ENCODE measurements around the gene HOXB1.
"Not testable (repeated sequence)": the region's sequence is repeated elsewhere in the genome, so short reads cannot be mapped to it uniquely, and the experiment has no call there.

The HOXB1 gene

DNA sequence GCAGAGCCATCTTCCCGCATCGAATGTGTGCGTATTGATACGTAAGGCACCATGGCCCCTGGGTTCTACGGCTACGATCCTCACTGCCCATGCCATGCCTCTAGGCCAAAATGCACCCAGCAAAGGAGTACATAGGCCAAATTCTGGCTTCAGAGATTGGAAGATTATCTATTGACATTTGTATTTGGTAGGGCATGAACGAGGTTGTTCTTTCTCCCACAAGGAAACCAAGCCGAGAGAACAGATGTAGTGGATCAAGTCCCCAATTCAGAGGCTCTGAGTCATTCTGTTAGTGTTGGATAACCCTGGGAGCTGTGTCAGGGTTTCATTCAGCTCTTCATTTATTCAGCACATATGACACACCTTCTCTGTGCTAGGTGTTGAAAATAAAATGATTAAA, 36.5 kb downstream of the HOXB1 start:
- no peak for DNase-seq (ENCODE audit: low read depth)

DNA sequence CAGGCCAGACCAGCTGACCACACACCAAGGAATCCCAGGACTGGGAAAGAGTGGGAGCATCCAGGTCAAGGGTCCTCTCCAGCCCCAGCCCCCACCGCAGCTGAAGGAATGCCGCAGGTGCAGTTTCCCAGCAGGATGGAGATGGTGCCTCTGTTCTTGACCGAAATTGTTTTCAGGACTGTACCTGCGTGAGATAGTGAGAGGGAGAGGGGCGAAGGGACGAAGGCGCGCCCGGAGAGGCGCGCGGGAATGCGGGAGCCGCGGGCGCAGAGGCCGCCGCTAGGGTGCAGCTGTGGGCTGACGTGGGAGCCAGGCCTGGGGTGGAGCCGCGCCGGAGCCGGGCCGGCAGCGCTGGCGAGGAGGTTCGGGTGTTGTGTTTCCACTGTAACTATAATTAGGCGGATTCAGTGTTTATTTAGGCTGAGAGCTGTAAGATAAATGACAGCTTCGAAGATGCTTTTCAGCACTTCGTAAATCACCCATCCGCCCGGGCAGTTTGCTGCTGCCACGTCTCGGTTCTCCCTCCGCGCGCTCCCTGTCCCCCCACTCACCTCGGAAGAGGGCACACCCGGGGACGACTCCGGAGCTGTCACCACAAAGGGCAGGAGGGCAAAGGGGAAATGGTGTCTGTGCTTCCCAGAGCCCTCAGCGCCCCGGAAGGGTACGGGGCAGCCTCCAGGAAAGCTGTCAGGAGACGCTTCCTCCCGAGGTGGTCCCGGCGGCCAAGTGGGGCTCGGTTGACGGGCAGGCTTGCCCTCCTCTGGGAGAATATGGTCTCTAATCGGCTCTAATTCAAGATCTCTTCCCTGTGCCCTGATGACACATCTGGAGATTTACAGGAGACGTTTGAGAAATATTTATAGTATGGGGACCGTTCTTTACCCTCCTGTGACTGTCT, 38.2 kb downstream of the HOXB1 start:
- DNase-seq (ENCODE audit: low read depth): no peak

DNA sequence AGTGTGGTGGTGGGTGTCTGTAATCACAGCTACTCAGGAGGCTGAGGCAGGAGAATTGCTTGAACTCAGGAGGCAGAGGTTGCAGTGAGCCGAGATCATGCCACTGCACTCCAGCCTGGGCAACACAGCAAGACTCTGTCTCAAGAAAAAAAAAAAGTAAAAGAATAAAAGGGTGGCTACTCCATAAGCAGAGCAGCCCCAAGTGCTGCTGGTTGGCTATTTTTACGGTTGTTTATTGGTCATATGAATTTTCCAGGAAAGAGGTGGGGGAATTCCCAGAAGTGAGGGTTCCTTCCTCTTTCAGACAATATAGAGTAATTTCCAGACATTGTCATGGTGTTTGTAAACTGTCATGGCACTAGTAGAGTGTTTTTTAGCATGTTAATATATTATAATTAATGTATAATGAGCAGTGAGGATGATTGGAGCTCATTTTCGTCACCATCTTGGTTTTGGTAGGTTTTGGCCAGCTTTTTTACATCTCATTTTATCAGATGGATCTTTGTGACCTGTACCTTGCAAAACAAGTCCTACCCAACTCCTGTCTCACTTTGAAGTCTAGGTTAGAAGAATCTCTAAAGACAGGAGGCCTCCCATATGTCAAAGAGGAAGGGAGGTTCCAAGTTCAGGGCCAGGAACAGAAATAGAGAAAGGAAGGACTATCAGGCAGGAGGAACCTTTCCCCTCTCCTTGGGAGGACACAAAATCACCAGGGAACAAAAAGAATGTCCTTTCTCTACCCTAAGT, 39.1 kb downstream of the HOXB1 start:
- no peak for DNase-seq (ENCODE audit: low read depth)

DNA sequence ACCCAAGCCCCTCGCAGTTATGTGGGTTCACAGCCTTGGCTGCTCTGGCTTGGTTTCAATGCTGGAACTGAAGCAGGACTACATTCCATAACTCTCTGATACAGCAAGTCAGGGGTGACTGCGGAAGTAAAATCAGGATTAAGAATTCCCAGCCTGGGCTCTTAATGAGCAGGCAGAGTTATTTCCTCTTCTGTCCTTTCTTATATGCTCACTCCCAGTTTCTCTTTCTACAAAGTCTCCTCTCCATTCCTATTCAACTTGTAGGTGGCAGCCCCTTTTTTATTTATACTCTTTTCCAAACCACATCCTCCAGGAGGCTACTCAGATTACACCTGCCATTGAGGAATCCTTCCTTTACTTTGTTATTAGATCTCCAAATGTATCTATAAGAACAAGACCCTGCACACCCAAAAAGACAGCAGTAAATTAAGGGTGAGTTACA, 40.3 kb downstream of the HOXB1 start:
- no peak for DNase-seq (ENCODE audit: low read depth)

DNA sequence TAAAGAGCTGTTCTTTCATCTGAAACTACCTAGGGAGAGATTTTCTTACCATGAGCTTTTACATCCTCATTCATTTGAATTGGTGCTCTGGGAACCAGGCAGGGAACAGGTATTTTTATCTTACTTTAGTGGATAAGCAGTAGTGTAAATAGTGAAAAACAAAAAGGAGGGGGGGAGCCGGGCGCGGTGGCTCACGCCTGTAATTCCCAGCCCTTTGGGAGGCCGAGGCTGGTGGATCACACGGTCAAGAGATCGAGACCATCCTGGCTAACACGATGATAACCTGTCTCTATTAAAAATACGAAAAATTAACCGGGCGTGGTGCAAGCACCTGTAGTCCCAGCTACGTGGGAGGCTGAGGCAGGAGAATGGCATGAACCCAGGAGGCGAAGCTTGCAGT, 41.0 kb downstream of the HOXB1 start:
- DNase-seq (ENCODE audit: low read depth): no peak

DNA sequence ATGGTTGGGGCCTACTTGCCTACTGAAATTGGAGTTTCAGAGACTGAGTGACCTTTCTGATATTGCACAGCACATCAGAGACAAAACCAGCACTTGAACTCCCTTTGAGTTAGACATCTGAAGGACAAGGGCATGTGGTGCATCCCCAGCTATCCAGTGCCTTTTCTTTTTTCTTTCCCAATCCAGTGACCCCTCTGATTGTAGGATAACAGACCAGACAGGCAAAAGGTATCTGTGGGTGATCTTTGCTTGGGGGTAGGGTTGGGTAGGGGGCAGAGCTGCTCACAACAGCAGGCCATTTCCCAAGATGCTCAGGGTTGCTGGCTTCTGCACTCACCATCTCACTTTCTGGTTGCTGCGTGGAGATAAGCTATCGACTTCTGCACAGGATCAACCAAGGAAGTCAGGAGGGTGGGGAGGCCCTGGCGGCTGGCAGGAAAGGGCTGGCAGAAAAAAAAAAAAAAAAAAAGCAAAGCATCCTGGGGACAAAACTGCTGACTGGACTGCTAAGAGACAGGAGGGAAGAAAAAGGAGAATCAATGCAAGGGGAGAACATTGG, 42.2 kb downstream of the HOXB1 start:
- DNase-seq (ENCODE audit: low read depth): no peak

DNA sequence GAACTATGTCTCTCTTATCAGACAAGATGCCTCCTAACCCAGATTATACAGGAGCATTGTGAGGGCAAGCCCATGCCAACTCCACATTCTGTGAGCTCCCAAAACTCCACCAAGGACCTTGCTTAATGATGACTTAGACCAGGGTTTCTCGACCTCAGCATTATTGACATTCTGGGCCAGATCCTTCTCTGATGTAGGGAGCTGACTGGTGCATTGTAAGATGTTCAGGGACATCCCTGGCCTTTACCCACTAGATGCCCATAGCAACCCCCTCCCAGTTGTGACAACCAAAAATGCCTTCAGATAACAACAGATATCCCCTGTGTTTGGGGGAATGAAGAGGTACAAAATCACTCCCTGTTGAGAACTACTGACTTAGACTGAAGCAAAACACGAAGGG, 43.6 kb downstream of the HOXB1 start:
- DNase-seq (ENCODE audit: low read depth): no peak

DNA sequence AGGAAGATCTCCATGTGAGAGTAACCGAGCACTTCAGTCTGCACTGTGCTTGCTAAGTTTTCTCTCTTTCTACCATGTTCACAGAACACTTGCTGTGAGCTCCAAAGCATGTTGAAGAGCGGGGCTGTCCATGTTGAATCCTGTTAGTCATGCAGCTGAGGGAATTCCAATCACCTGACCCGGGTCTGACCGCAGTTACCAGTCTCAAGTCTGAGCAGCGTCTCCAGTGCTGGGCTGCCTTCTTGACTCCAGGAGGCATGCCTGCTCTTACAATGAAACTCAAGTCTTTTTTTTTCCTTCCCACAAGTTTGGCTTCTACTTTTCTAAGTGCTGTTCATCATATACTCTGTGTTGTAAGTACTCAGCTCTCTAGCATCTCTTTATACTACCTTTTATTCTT, 44.3 kb downstream of the HOXB1 start:
- DNase-seq (ENCODE audit: low read depth): peak; percentile 94

DNA sequence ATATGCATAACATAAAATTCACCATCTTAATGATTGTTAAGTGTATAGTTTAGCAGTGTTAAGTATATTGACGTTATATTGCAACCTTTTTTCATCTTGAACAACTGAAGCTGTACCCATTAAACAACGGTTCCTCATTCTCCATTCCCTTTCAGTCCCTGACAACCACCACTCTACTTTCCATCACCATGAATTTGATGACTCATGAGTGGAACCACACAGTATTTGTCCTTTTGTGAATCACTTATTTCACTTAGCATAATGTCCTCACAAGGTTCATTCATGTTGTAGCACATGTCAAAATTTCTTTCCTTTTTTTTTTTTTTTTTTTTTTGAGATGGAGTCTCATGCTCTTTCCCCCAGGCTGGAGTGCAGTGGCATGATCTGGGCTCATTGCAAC, 46.0 kb downstream of the HOXB1 start:
- DNase-seq (ENCODE audit: low read depth): no peak

DNA sequence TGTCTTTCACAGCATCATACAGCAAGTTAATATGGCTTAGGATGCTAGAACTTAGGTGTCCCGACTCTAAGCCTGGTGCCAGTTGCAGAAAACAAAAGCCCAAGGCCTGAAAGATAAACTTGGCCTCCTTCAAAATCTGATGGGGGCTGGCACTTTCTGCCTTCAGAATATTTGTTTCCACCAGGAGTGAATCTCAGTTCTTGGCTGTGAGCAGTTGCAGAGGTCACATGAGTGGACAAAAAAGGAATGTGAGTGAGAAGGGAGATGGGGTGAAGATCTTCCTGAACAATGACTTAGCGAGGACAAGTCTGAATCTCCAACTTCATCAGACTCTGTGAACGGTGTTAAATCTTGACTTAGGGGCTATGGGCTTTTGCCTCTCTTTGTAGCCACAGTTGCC, 46.6 kb downstream of the HOXB1 start:
- DNase-seq (ENCODE audit: low read depth): no peak

DNA sequence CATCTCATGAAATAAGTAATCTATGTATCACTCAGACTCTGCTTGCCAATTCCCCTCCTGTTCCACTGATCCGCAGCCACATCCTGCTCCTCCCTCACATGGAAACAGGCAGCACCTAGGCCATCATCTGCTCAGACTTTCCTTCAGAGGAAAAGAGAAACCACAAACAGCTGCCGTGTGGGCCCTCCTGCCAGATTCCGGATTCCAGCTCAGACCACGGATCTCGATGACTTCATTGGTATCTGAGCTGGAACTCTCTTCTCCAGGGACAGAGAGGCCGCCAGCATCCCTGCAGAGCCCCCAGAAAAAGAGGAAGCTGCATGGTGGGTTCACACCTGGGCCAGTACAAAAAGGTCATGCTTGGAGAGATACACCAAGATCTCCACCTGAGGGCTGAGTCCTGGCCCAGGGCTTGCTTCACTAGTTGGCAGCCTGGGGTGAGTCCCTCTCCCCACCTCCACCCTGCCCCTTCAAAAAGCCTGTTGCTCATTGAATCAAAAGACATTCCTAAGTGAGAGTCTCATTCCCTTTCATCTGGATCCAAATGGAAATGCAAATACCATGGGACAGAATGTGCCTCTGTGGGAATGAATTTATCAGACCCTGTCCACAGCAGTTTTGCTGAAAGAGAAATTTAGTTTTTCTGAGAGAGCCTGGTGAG, 47.2 kb downstream of the HOXB1 start:
- DNase-seq (ENCODE audit: low read depth): peak; percentile 97

DNA sequence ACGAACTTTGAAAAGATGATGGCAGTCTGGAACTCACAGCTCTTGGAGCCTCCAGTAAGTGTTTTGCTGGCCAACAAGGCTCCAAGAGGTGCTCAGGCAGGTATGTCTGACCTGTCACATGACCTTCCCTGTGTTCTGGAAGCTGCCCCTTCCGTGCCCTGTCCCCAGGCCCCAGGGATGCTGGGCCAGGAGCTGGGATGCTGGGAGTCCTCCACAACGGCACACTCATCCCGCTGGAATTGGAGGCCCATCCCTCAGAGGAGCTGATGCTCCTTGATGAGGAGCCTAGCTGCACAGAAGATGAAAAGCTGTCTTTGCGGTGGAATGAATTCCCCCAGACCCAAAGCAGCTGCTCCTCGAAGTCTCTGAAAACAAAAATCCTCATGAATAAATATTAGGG, 47.8 kb downstream of the HOXB1 start:
- DNase-seq (ENCODE audit: low read depth): no peak

DNA sequence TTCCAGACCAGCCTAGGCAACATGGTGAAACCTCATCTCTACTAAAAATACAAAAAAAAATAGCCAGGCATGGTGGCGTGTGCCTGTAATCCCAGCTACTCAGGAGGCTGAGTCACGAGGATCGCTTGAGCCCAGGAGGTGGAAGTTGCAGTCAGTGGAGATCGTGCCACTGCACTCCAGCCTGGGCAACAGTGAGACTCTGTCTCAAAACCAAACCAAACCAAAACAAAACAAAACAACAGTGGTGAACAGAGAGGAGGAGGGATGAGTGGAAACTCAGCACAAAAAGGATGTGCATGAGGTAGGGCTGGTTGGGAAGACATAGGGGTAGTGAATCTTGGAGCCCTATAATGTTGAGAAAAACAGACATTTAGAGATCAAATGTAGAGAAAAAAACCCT, 48.5 kb downstream of the HOXB1 start:
- DNase-seq (ENCODE audit: low read depth): not testable (repeated sequence)

DNA sequence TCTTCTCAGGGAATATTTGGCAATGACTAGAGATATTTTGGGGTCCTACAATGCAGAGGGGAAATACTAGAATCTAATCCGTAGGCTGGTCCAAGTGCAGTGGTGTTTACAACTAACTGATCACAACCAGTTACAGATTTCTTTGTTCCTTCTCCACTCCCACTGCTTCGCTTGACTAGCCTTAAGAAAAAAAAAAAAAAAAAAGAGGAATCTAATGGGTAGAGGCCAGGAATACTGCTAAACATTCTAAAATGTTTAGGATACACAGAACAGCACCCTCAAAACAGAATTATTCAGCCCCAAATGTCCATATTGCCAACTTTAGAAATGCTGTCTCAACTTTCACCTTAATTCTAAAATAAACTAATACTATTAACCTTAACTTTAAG, 51.8 kb downstream of the HOXB1 start:
- no peak for DNase-seq (ENCODE audit: low read depth)
